Measurements from ENCODE around the gene KCNQ1.

- TF ChIP-seq, protein P1, sequence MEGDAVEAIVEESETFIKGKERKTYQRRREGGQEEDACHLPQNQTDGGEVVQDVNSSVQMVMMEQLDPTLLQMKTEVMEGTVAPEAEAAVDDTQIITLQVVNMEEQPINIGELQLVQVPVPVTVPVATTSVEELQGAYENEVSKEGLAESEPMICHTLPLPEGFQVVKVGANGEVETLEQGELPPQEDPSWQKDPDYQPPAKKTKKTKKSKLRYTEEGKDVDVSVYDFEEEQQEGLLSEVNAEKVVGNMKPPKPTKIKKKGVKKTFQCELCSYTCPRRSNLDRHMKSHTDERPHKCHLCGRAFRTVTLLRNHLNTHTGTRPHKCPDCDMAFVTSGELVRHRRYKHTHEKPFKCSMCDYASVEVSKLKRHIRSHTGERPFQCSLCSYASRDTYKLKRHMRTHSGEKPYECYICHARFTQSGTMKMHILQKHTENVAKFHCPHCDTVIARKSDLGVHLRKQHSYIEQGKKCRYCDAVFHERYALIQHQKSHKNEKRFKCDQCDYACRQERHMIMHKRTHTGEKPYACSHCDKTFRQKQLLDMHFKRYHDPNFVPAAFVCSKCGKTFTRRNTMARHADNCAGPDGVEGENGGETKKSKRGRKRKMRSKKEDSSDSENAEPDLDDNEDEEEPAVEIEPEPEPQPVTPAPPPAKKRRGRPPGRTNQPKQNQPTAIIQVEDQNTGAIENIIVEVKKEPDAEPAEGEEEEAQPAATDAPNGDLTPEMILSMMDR (IDR thresholded peaks at IDR 0.05; ENCODE audit: poor library complexity, severe bottlenecking), result no peak
- TF ChIP-seq MXI1 (conservative IDR thresholded peaks at IDR 0.05; ENCODE audit: poor library complexity, severe bottlenecking) (no peak), POLR2AphosphoS5 (IDR thresholded peaks at IDR 0.05) (no peak), EZH2 (IDR thresholded peaks at IDR 0.05; ENCODE audit: borderline replicate concordance, insufficient read depth, low read length, poor library complexity, severe bottlenecking) (no peak), SMC3 (conservative IDR thresholded peaks at IDR 0.05; ENCODE audit: poor library complexity) (no peak)
- TF ChIP-seq, protein P2, sequence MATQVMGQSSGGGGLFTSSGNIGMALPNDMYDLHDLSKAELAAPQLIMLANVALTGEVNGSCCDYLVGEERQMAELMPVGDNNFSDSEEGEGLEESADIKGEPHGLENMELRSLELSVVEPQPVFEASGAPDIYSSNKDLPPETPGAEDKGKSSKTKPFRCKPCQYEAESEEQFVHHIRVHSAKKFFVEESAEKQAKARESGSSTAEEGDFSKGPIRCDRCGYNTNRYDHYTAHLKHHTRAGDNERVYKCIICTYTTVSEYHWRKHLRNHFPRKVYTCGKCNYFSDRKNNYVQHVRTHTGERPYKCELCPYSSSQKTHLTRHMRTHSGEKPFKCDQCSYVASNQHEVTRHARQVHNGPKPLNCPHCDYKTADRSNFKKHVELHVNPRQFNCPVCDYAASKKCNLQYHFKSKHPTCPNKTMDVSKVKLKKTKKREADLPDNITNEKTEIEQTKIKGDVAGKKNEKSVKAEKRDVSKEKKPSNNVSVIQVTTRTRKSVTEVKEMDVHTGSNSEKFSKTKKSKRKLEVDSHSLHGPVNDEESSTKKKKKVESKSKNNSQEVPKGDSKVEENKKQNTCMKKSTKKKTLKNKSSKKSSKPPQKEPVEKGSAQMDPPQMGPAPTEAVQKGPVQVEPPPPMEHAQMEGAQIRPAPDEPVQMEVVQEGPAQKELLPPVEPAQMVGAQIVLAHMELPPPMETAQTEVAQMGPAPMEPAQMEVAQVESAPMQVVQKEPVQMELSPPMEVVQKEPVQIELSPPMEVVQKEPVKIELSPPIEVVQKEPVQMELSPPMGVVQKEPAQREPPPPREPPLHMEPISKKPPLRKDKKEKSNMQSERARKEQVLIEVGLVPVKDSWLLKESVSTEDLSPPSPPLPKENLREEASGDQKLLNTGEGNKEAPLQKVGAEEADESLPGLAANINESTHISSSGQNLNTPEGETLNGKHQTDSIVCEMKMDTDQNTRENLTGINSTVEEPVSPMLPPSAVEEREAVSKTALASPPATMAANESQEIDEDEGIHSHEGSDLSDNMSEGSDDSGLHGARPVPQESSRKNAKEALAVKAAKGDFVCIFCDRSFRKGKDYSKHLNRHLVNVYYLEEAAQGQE (IDR thresholded peaks at IDR 0.05; ENCODE audit: borderline replicate concordance), result no peak
Observed at GRCh38 chr11:2855162-2855561, 410.4 kb downstream of the KCNQ1 start.

Measured in neural cell (in vitro differentiated cells).